Measurements from ENCODE around the gene CYP27C1. TPM values are rescaled to one million over a fixed set of nuclear protein-coding genes. Genes with fewer than 3 reads are reported as not detected.

CYP27C1 gene
- total and polyA plus RNA-seq, 10 of the 15 experiments (the other 5 are each of a cell fraction or from before 2014, with no cell fraction given): not detected

DNA sequence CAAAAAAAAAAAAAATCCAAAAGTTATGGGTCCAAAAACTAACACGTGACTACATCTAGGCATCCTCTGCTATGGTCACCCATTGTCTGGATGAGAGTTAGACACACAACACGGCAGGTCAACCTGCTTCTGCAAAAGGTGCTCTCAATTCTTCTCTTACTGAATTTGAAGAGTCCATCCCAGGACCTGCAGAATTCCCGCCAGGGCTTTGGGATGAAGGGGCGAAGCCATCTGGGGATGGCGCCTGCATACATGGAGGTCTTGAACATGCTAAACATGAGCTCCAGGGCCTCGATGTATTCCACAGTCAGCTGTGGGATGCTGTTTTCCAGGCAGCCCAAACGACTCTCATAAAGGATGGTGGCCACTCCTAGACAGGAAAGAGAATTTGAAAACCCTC, 19.1 kb downstream of the CYP27C1 start (continued):
- TF ChIP-seq, protein P1, sequence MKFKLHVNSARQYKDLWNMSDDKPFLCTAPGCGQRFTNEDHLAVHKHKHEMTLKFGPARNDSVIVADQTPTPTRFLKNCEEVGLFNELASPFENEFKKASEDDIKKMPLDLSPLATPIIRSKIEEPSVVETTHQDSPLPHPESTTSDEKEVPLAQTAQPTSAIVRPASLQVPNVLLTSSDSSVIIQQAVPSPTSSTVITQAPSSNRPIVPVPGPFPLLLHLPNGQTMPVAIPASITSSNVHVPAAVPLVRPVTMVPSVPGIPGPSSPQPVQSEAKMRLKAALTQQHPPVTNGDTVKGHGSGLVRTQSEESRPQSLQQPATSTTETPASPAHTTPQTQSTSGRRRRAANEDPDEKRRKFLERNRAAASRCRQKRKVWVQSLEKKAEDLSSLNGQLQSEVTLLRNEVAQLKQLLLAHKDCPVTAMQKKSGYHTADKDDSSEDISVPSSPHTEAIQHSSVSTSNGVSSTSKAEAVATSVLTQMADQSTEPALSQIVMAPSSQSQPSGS (IDR thresholded peaks at IDR 0.05; ENCODE audit: low read length): no peak

DNA sequence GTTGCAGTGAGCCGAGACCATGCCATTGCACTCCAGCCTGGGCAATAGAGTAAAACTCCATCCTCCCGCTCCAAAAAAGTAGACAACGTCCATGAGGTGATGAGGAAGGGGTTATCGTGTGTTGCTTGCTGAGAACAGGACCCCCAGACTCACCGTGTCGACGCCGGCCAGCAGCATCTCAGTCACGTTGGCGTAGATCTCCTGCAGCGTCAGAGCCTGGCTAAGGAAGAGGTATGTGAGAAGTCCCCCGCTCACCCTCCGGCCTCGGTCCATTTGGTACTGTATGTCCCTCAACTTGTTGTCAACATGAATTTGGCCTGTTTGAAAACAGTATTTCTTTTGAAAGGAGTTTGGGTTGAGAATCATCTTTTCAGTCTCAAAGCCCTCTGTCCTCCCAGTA, 20.9 kb downstream of the CYP27C1 start:
- ChIA-PET CTCF (interaction anchor here (0.6 to 2.7 kb wide), 2 partner anchors 34 to 280 kb away, joined by 3 to 9 read pairs; no protein-coding TSS in a partner anchor), RAD21 (ENCODE audit: unreplicated experiment) (no interaction called here), SMC1A (ENCODE audit: uncharacterized antibody, unreplicated experiment) (interaction anchor here (1.1 kb wide), 1 partner anchor 273 kb away, joined by 3 read pairs; no protein-coding TSS in a partner anchor), POLR2A (no interaction called here)
- Histone ChIP-seq H2AFZ (ENCODE audit: control insufficient read depth, low read depth, low read length) (no peak overlapping the region), H3K4me1 (ENCODE audit: control insufficient read depth, insufficient read depth, low read length) (no peaks in the 10 kb centered on the region), H3K9ac (ENCODE audit: control insufficient read depth, insufficient read depth, low read length) (no peak overlapping the region), H3K27me3 (replicated peaks in 1 of 2; ENCODE audit: control insufficient read depth in 2 of 2, insufficient read depth in 2 of 2, low read length in 1 of 2) (no peaks in the 10 kb centered on the region; a peak in 1 of 4 replicates), H3K4me3 (no peak overlapping the region), H4K20me1 (ENCODE audit: control insufficient read depth, insufficient read depth) (no peaks in the 10 kb centered on the region), H3K79me2 (ENCODE audit: control insufficient read depth, insufficient read depth, low read length) (no peaks in the 10 kb centered on the region), H3K27ac (ENCODE audit: control insufficient read depth, insufficient read depth) (no peak overlapping the region), H3K9me3 (replicated peaks; ENCODE audit: control insufficient read depth, insufficient read depth, low read length) (no peaks in the 10 kb centered on the region), H3K4me2 (ENCODE audit: control insufficient read depth, insufficient read depth) (no peak overlapping the region), H3K36me3 (ENCODE audit: control insufficient read depth in 2 of 2, insufficient read depth in 2 of 2, low read length in 1 of 2) (no peaks in the 10 kb centered on the region)
- BruUV-seq (replicated peaks): no TSS peak
- no peak for FAIRE-seq
- 69% methylated on average over 14 of the region's 14 CpGs for WGBS (ENCODE audit: insufficient coverage, insufficient replicate concordance, low lambda C conversion rate, missing lambda C conversion rate)
- in situ Hi-C loops (cut with MboI) (loop anchor here (5.0 kb wide), 1 partner anchor 448 kb away; the partner anchor contains the start of gene GPR17), intact Hi-C loops (cut with micrococcal nuclease; ENCODE audit: unreplicated experiment) (no loop called here)
- no peak for DNase-seq (ENCODE audit: low read depth, low spot score)
- no peak for ATAC-seq
- TF ChIP-seq NFYB (IDR thresholded peaks at IDR 0.05; ENCODE audit: insufficient read depth, low read depth, low read length) (no peak), CHD2 (IDR thresholded peaks at IDR 0.05; ENCODE audit: borderline replicate concordance, low read depth, low read length) (no peak), BACH1 (IDR thresholded peaks at IDR 0.05; ENCODE audit: borderline replicate concordance) (no peak), NFYA (IDR thresholded peaks at IDR 0.05; ENCODE audit: borderline replicate concordance, low read depth, low read length) (no peak), EP300 (IDR thresholded peaks at IDR 0.05; ENCODE audit: borderline replicate concordance in 1 of 2, control insufficient read depth in 1 of 2, low read depth in 2 of 2, low read length in 2 of 2) (no peak), WRNIP1 (IDR thresholded peaks at IDR 0.05; ENCODE audit: borderline replicate concordance, low read depth, low read length) (no peak), STAT1 (conservative IDR thresholded peaks at IDR 0.05) (no peak), ZBED1 (IDR thresholded peaks at IDR 0.05; ENCODE audit: borderline replicate concordance) (no peak)
- TF ChIP-seq, protein P2, sequence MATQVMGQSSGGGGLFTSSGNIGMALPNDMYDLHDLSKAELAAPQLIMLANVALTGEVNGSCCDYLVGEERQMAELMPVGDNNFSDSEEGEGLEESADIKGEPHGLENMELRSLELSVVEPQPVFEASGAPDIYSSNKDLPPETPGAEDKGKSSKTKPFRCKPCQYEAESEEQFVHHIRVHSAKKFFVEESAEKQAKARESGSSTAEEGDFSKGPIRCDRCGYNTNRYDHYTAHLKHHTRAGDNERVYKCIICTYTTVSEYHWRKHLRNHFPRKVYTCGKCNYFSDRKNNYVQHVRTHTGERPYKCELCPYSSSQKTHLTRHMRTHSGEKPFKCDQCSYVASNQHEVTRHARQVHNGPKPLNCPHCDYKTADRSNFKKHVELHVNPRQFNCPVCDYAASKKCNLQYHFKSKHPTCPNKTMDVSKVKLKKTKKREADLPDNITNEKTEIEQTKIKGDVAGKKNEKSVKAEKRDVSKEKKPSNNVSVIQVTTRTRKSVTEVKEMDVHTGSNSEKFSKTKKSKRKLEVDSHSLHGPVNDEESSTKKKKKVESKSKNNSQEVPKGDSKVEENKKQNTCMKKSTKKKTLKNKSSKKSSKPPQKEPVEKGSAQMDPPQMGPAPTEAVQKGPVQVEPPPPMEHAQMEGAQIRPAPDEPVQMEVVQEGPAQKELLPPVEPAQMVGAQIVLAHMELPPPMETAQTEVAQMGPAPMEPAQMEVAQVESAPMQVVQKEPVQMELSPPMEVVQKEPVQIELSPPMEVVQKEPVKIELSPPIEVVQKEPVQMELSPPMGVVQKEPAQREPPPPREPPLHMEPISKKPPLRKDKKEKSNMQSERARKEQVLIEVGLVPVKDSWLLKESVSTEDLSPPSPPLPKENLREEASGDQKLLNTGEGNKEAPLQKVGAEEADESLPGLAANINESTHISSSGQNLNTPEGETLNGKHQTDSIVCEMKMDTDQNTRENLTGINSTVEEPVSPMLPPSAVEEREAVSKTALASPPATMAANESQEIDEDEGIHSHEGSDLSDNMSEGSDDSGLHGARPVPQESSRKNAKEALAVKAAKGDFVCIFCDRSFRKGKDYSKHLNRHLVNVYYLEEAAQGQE (IDR thresholded peaks at IDR 0.05; ENCODE audit: low read depth, low read length): no peak
- TF ChIP-seq, protein P3, sequence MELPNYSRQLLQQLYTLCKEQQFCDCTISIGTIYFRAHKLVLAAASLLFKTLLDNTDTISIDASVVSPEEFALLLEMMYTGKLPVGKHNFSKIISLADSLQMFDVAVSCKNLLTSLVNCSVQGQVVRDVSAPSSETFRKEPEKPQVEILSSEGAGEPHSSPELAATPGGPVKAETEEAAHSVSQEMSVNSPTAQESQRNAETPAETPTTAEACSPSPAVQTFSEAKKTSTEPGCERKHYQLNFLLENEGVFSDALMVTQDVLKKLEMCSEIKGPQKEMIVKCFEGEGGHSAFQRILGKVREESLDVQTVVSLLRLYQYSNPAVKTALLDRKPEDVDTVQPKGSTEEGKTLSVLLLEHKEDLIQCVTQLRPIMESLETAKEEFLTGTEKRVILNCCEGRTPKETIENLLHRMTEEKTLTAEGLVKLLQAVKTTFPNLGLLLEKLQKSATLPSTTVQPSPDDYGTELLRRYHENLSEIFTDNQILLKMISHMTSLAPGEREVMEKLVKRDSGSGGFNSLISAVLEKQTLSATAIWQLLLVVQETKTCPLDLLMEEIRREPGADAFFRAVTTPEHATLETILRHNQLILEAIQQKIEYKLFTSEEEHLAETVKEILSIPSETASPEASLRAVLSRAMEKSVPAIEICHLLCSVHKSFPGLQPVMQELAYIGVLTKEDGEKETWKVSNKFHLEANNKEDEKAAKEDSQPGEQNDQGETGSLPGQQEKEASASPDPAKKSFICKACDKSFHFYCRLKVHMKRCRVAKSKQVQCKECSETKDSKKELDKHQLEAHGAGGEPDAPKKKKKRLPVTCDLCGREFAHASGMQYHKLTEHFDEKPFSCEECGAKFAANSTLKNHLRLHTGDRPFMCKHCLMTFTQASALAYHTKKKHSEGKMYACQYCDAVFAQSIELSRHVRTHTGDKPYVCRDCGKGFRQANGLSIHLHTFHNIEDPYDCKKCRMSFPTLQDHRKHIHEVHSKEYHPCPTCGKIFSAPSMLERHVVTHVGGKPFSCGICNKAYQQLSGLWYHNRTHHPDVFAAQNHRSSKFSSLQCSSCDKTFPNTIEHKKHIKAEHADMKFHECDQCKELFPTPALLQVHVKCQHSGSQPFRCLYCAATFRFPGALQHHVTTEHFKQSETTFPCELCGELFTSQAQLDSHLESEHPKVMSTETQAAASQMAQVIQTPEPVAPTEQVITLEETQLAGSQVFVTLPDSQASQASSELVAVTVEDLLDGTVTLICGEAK (IDR thresholded peaks at IDR 0.05; ENCODE audit: borderline replicate concordance): no peak
- TF ChIP-seq, protein P4, sequence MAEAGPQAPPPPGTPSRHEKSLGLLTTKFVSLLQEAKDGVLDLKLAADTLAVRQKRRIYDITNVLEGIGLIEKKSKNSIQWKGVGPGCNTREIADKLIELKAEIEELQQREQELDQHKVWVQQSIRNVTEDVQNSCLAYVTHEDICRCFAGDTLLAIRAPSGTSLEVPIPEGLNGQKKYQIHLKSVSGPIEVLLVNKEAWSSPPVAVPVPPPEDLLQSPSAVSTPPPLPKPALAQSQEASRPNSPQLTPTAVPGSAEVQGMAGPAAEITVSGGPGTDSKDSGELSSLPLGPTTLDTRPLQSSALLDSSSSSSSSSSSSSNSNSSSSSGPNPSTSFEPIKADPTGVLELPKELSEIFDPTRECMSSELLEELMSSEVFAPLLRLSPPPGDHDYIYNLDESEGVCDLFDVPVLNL (IDR thresholded peaks at IDR 0.05; ENCODE audit: low read depth, low read length): no peak
